IMR-90 (cell line): ENCODE measurements around the gene FAM184A. TPM values are rescaled to one million over a fixed set of nuclear protein-coding genes. Genes with fewer than 3 reads are reported as not detected.

Experiments
- ATAC-seq: fragments of 200-7000 bp; cut with Tn5 transposase; 2 replicates; pipeline ENCODE4 v1.9.1; 2020; ENCODE audit warnings: low read depth, mild to moderate bottlenecking, moderate library complexity
- BruUV-seq: library from RNA; stranded (reverse); fragments of 400-500 nt; replicated peaks from 2 replicates; lab custom pipeline; 2021; lab: Mats Ljungman, UMichigan
- CTCF ChIA-PET: fragments of 300-600 bp; formaldehyde crosslinking; extraction: SDS; loops from one replicate; lab custom pipeline; 2021; ENCODE audit warnings: antibody characterized with exemption; lab: Yijun Ruan, JAX
- POLR2A ChIA-PET: fragments of 300-600 bp; sonication (Branson Sonifier 250); formaldehyde crosslinking; loops from one replicate; lab custom pipeline; 2022; ENCODE audit warnings: antibody characterized with exemption; ENCODE audit not compliant: unreplicated experiment; lab: Charles Lee
- DNase-seq: peaks from one replicate; pipeline ENCODE4 v3.0.0; 2013
- H2AFZ ChIP-seq: replicated peaks from 2 replicates; pipeline ENCODE3; 2013; ENCODE audit warnings: low read length, mild to moderate bottlenecking; ENCODE audit not compliant: poor library complexity
- H2AK5ac ChIP-seq: 2 replicates; pipeline ENCODE4 v1.6.1; 2013; ENCODE audit warnings: low read depth, low read length, inconsistent platforms
- H2AK9ac ChIP-seq: replicated peaks from 2 replicates; pipeline ENCODE3; 2013; ENCODE audit warnings: mild to moderate bottlenecking, low read depth, low read length, moderate library complexity; ENCODE audit not compliant: poor library complexity
- H2BK120ac ChIP-seq: 2 replicates; pipeline ENCODE4 v1.6.1; 2013; ENCODE audit warnings: low read depth, low read length, inconsistent platforms
- H2BK15ac ChIP-seq: 3 replicates; pipeline ENCODE4 v1.6.1; 2013; ENCODE audit warnings: low read depth, low read length, inconsistent platforms
- H2BK20ac ChIP-seq: 2 replicates; pipeline ENCODE4 v1.6.1; 2013; ENCODE audit warnings: low read depth, mild to moderate bottlenecking, inconsistent platforms, low read length, moderate library complexity
- H2BK5ac ChIP-seq: 2 replicates; pipeline ENCODE4 v1.6.1; 2013; ENCODE audit warnings: mild to moderate bottlenecking, low read depth, low read length, inconsistent platforms; ENCODE audit not compliant: poor library complexity, severe bottlenecking
- H3K14ac ChIP-seq: replicated peaks from 2 replicates; pipeline ENCODE4 v1.6.1; 2013; ENCODE audit warnings: low read depth, low read length, inconsistent platforms
- H3K18ac ChIP-seq: 2 replicates; pipeline ENCODE4 v1.6.1; 2013; ENCODE audit warnings: low read depth, low read length, control low read depth
- H3K23ac ChIP-seq: 2 replicates; pipeline ENCODE4 v1.6.1; 2013; ENCODE audit warnings: low read depth, low read length, inconsistent platforms
- H3K27ac ChIP-seq: 2 replicates; pipeline ENCODE4 v1.5.1; 2013; ENCODE audit warnings: mild to moderate bottlenecking, control low read depth, low read length; ENCODE audit not compliant: insufficient read depth
- H3K27me3 ChIP-seq: 2 replicates; pipeline ENCODE4 v1.6.1; 2013; ENCODE audit warnings: low read length; ENCODE audit not compliant: control insufficient read depth, insufficient read depth
- H3K36me3 ChIP-seq: 2 replicates; pipeline ENCODE4 v1.6.1; 2013; ENCODE audit warnings: low read length, mixed read lengths; ENCODE audit not compliant: control insufficient read depth, insufficient read depth
- H3K4ac ChIP-seq: 2 replicates; pipeline ENCODE4 v1.6.1; 2013; ENCODE audit warnings: low read depth, low read length, inconsistent platforms
- H3K4me1 ChIP-seq: 2 replicates; pipeline ENCODE4 v1.6.1; 2013; ENCODE audit warnings: low read length, mixed read lengths; ENCODE audit not compliant: control insufficient read depth, insufficient read depth
- H3K4me2 ChIP-seq: 2 replicates; pipeline ENCODE4 v1.6.1; 2013; ENCODE audit warnings: low read depth, mild to moderate bottlenecking, control low read depth, low read length, moderate library complexity
- H3K4me3 ChIP-seq: 2 replicates; pipeline ENCODE4 v1.5.1; 2013; ENCODE audit warnings: low read depth, mild to moderate bottlenecking, control low read depth, low read length, moderate library complexity; ENCODE audit not compliant: insufficient read depth
- H3K56ac ChIP-seq: 2 replicates; pipeline ENCODE4 v1.6.1; 2013; ENCODE audit warnings: low read length, inconsistent platforms; ENCODE audit not compliant: insufficient read depth; ENCODE audit errors: extremely low read depth
- H3K79me1 ChIP-seq, 2 experiments: 2 replicates each; pipeline ENCODE4 v1.6.1; 2013; ENCODE audit warnings: low read length in 2 of 2, inconsistent platforms in 1 of 2, low read depth in 1 of 2
- H3K9ac ChIP-seq: 2 replicates; pipeline ENCODE4 v1.6.1; 2013; ENCODE audit warnings: low read depth, low read length, control low read depth
- H3K9me1 ChIP-seq: 2 replicates; pipeline ENCODE4 v1.6.1; 2013; ENCODE audit warnings: low read length, inconsistent platforms; ENCODE audit not compliant: insufficient read depth
- H3K9me3 ChIP-seq: 2 replicates; pipeline ENCODE4 v1.6.1; 2013; ENCODE audit warnings: low read length; ENCODE audit not compliant: control insufficient read depth, insufficient read depth
- H4K20me1 ChIP-seq: 2 replicates; pipeline ENCODE4 v1.6.1; 2013; ENCODE audit warnings: low read length, inconsistent platforms; ENCODE audit not compliant: insufficient read depth
- H4K5ac ChIP-seq: 2 replicates; pipeline ENCODE4 v1.6.1; 2013; ENCODE audit warnings: mild to moderate bottlenecking, low read depth, low read length, control low read depth
- H4K8ac ChIP-seq, 2 experiments: 2 replicates each; pipeline ENCODE4 v1.6.1; 2013; ENCODE audit warnings: low read depth in 2 of 2, low read length in 2 of 2, control low read depth in 1 of 2, inconsistent platforms in 1 of 2
- H4K91ac ChIP-seq: 2 replicates; pipeline ENCODE4 v1.6.1; 2013; ENCODE audit warnings: low read depth, low read length, inconsistent platforms; ENCODE audit not compliant: insufficient read depth
- BHLHE40 ChIP-seq: fragments of 150-350 bp; IDR thresholded peaks from 2 replicates; pipeline ENCODE4 v1.6.1; 2016; ENCODE audit warnings: mild to moderate bottlenecking, low read depth, low read length
- CEBPB ChIP-seq: IDR thresholded peaks from 2 replicates; pipeline ENCODE4 v1.6.1; 2012; ENCODE audit warnings: low read depth, low read length, improper control_type of control experiment
- CHD1 ChIP-seq: IDR thresholded peaks from 2 replicates; pipeline ENCODE4 v1.6.1; 2012; ENCODE audit warnings: low read depth, low read length, improper control_type of control experiment
- MAZ ChIP-seq: IDR thresholded peaks from 2 replicates; pipeline ENCODE4 v1.6.1; 2012; ENCODE audit warnings: low read depth, mild to moderate bottlenecking, low read length, improper control_type of control experiment, moderate library complexity, borderline replicate concordance
- NFE2L2 ChIP-seq: fragments of 150-350 bp; IDR thresholded peaks from 2 replicates; pipeline ENCODE4 v1.6.1; 2016; ENCODE audit warnings: low read depth, mild to moderate bottlenecking, low read length
- POLR2A ChIP-seq: IDR thresholded peaks from 2 replicates; pipeline ENCODE4 v1.6.1; 2012; ENCODE audit warnings: mild to moderate bottlenecking, low read depth, low read length
- RAD21 ChIP-seq: IDR thresholded peaks from 2 replicates; pipeline ENCODE4 v1.6.1; 2012; ENCODE audit warnings: low read length, improper control_type of control experiment
- SMC3 ChIP-seq: fragments of 150-350 bp; IDR thresholded peaks from 2 replicates; pipeline ENCODE4 v1.6.1; 2016; ENCODE audit warnings: low read depth, mild to moderate bottlenecking, antibody characterized with exemption, low read length, moderate library complexity
- WGBS, 2 experiments: methylation state at CpG; one replicate each; pipeline versions ENCODE4 v1.1.5 to v1.1.7; 2013; ENCODE audit warnings: missing lambda C conversion rate in 2 of 2; ENCODE audit not compliant: insufficient read length in 1 of 2; ENCODE audit errors: extremely low coverage in 2 of 2; 5-methylcytosine and 5-hydroxymethylcytosine counted together
- dilution Hi-C: fragments of 300-500 bp; cut with HindIII; formaldehyde crosslinking; loops from one replicate; pipeline ENCODE4 v1.14.3; 2018; ENCODE audit warnings: low sequenced_read_pairs; ENCODE audit not compliant: unreplicated experiment
- in situ Hi-C: fragments of 300-500 bp; cut with MboI; formaldehyde crosslinking; loops from 3 replicates; pipeline ENCODE4 v1.14.3; 2019; ENCODE audit warnings: low sequenced_read_pairs, inconsistent platforms, mixed read lengths
- intact Hi-C: fragments of 100-400 bp; cut with micrococcal nuclease; formaldehyde crosslinking; loops from 2 replicates; pipeline ENCODE4 v1.10.0; 2022
- polyA plus RNA-seq, 3 experiments: library from polyadenylated mRNA; depleted of rRNA; stranded (reverse); fragments of >200 nt; gene quantifications; 2 replicates each; pipeline ENCODE4 v1.2.3, GENCODE V29; 2012; ENCODE audit warnings: low replicate concordance in 1 of 3
- total RNA-seq: library from RNA; depleted of rRNA; stranded (reverse); fragments of >200 nt; gene quantifications from 2 replicates; pipeline ENCODE4 v1.2.3, GENCODE V29; 2012
- TF ChIP-seq, protein P1 (sequence below): conservative IDR thresholded peaks from 2 replicates; pipeline ENCODE4 v1.5.1; 2012; ENCODE audit warnings: mild to moderate bottlenecking, low read depth, low read length, improper control_type of control experiment
- TF ChIP-seq, protein P2 (sequence below): fragments of 150-350 bp; IDR thresholded peaks from 2 replicates; pipeline ENCODE4 v1.6.1; 2017; ENCODE audit warnings: mild to moderate bottlenecking, antibody characterized with exemption, low read length, low read depth
- TF ChIP-seq, protein P3 (sequence below): fragments of 150-350 bp; IDR thresholded peaks from 2 replicates; pipeline ENCODE4 v1.6.1; 2016; ENCODE audit warnings: low read depth, mild to moderate bottlenecking, low read length, moderate library complexity, borderline replicate concordance

FAM184A gene
- total and polyA plus RNA-seq, 2 of the 4 experiments (the other 2 are of a cell fraction): 0.03 TPM; not detected in 1

DNA sequence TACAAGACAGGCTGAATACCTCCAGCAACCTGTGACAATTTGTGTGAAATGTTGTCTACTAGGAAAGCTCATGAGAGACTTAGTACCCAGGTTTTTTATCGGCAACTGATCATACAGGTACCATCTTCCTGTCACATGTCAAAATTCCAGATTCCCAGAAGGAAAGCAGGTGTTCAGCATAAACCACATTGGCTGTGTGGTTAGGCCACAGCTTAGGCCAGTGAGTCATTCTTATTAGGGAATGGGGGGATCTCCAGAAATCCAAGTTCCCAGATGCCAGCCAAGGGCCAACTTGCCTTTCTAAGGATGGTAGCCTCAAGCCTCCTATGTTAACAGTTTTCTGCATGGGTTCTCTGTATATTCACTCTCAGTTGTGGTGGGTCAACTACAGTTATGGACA lies 65.9 kb downstream of the FAM184A start:
- Histone ChIP-seq H3K9me3 (no peaks in the 10 kb centered on the region), H3K23ac (no peak overlapping the region), H4K91ac (no peak overlapping the region), H3K4me1 (no peaks in the 10 kb centered on the region), H2BK5ac (no peak overlapping the region), H4K20me1 (no peaks in the 10 kb centered on the region), H2AK9ac (no peak overlapping the region), H4K8ac (no peak overlapping the region), H2AFZ (no peak overlapping the region), H3K56ac (no peak overlapping the region), H2BK20ac (no peak overlapping the region), H3K9me1 (no peaks in the 10 kb centered on the region), H2BK120ac (no peak overlapping the region), H2BK15ac (no peak overlapping the region), H3K18ac (no peak overlapping the region), H2AK5ac (no peak overlapping the region), H3K27me3 (no peaks in the 10 kb centered on the region; the same call in 1 of the 2 replicates), H4K5ac (no peak overlapping the region), H3K27ac (no peak overlapping the region), H3K14ac (no peak overlapping the region), H3K4me2 (no peak overlapping the region), H3K4me3 (no peak overlapping the region), H3K4ac (no peak overlapping the region), H3K36me3 (no peaks in the 10 kb centered on the region), H3K79me1 (no peaks in the 10 kb centered on the region), H3K9ac (no peak overlapping the region)
- in situ Hi-C loops (no loop called here), intact Hi-C loops (no loop called here), dilution Hi-C loops (no loop called here)
- CTCF ChIA-PET: no interaction called here
- TF ChIP-seq SMC3 (no peak), NFE2L2 (no peak), POLR2A (no peak), CEBPB (no peak), CHD1 (no peak), MAZ (no peak), RAD21 (no peak), BHLHE40 (no peak)
- TF ChIP-seq, protein P1, sequence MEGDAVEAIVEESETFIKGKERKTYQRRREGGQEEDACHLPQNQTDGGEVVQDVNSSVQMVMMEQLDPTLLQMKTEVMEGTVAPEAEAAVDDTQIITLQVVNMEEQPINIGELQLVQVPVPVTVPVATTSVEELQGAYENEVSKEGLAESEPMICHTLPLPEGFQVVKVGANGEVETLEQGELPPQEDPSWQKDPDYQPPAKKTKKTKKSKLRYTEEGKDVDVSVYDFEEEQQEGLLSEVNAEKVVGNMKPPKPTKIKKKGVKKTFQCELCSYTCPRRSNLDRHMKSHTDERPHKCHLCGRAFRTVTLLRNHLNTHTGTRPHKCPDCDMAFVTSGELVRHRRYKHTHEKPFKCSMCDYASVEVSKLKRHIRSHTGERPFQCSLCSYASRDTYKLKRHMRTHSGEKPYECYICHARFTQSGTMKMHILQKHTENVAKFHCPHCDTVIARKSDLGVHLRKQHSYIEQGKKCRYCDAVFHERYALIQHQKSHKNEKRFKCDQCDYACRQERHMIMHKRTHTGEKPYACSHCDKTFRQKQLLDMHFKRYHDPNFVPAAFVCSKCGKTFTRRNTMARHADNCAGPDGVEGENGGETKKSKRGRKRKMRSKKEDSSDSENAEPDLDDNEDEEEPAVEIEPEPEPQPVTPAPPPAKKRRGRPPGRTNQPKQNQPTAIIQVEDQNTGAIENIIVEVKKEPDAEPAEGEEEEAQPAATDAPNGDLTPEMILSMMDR: no peak
- TF ChIP-seq, protein P2, sequence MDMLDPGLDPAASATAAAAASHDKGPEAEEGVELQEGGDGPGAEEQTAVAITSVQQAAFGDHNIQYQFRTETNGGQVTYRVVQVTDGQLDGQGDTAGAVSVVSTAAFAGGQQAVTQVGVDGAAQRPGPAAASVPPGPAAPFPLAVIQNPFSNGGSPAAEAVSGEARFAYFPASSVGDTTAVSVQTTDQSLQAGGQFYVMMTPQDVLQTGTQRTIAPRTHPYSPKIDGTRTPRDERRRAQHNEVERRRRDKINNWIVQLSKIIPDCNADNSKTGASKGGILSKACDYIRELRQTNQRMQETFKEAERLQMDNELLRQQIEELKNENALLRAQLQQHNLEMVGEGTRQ: no peak
- TF ChIP-seq, protein P3, sequence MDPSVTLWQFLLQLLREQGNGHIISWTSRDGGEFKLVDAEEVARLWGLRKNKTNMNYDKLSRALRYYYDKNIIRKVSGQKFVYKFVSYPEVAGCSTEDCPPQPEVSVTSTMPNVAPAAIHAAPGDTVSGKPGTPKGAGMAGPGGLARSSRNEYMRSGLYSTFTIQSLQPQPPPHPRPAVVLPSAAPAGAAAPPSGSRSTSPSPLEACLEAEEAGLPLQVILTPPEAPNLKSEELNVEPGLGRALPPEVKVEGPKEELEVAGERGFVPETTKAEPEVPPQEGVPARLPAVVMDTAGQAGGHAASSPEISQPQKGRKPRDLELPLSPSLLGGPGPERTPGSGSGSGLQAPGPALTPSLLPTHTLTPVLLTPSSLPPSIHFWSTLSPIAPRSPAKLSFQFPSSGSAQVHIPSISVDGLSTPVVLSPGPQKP: no peak
- no CpG with 5 or more reads among the region's 1 CpG for WGBS, 2 experiments
- ATAC-seq: no peak
- no TSS peak for BruUV-seq
- POLR2A ChIA-PET: no interaction called here
- no peak for DNase-seq
